NCI-H2196 treated with DMSO at 0.1 percent for 48 hours (cell line): ENCODE results near the gene GDPGP1.

Experiments
- DNase-seq: peaks from one replicate; lab custom pipeline; 2025; ENCODE audit not compliant: unreplicated experiment; lab: John Stamatoyannopoulos, UW

The GDPGP1 gene

DNA sequence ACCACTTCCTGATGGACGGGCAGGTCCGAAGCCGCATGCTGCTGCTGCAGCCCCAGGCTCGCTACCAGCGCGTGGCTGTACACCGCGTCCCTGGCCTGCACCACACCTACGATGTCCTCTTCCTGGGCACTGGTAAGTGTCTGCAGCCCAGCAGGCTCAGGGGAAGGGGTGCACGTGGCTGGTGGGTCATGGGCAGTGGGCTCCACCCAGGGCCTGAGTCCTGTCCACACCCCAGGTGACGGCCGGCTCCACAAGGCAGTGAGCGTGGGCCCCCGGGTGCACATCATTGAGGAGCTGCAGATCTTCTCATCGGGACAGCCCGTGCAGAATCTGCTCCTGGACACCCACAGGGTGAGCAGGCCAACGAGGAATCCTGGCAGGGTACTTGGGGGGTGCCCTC, 9.0 kb upstream of the GDPGP1 start:
- no peak for DNase-seq

DNA sequence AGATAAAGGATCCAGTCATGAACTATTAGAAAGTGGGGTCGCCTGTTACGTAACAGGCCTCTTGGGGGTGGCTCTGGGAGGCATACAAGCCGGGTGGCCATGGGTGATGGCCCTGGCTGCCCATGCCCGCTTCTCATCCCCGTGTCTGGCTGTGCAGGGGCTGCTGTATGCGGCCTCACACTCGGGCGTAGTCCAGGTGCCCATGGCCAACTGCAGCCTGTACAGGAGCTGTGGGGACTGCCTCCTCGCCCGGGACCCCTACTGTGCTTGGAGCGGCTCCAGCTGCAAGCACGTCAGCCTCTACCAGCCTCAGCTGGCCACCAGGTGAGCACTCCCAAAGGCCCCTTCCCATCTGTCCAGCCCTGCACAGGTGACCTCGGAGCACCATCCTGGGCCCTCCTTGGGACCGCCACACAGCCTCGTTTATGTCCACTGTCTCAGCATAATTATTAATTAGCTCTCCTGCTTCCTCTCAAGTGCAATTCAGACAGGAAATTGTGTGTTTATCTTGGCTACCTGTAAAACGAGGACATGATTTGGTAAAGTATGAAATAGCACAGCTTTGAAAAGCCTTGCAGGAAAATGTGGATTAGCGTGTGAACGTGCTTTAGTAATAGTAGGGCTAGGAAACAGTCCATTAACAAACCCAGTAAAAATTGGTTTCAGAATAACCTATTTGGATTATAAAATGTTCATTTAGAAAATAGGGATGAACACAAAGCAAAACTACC, 8.3 kb upstream of the GDPGP1 start:
- no peak for DNase-seq

DNA sequence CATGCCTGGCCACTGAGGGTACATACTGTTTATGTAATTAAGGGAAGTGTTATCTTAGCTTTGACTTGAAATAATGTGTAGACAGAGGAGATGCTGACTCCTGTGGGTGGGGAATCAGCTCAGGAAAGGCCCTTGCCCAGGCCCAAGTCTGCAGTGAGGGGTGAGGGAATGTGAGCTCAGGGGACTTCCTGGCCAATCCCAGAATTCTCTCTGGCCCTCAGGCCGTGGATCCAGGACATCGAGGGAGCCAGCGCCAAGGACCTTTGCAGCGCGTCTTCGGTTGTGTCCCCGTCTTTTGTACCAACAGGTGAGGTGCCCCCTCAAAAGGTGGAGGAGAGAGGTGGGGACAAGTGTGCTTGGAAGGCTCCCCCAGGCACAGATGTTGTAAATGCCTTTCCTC, 6.7 kb upstream of the GDPGP1 start:
- DNase-seq: no peak

DNA sequence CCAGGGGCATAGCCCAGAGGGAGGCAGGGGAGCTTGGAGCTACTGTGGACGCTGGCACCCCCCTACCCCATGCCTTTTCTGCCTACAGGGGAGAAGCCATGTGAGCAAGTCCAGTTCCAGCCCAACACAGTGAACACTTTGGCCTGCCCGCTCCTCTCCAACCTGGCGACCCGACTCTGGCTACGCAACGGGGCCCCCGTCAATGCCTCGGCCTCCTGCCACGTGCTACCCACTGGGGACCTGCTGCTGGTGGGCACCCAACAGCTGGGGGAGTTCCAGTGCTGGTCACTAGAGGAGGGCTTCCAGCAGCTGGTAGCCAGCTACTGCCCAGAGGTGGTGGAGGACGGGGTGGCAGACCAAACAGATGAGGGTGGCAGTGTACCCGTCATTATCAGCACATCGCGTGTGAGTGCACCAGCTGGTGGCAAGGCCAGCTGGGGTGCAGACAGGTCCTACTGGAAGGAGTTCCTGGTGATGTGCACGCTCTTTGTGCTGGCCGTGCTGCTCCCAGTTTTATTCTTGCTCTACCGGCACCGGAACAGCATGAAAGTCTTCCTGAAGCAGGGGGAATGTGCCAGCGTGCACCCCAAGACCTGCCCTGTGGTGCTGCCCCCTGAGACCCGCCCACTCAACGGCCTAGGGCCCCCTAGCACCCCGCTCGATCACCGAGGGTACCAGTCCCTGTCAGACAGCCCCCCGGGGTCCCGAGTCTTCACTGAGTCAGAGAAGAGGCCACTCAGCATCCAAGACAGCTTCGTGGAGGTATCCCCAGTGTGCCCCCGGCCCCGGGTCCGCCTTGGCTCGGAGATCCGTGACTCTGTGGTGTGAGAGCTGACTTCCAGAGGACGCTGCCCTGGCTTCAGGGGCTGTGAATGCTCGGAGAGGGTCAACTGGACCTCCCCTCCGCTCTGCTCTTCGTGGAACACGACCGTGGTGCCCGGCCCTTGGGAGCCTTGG, 5.9 kb upstream of the GDPGP1 start:
- no peak for DNase-seq

DNA sequence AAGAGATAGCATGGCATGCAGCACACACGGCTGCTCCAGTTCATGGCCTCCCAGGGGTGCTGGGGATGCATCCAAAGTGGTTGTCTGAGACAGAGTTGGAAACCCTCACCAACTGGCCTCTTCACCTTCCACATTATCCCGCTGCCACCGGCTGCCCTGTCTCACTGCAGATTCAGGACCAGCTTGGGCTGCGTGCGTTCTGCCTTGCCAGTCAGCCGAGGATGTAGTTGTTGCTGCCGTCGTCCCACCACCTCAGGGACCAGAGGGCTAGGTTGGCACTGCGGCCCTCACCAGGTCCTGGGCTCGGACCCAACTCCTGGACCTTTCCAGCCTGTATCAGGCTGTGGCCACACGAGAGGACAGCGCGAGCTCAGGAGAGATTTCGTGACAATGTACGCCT, 5.0 kb upstream of the GDPGP1 start:
- no peak for DNase-seq

DNA sequence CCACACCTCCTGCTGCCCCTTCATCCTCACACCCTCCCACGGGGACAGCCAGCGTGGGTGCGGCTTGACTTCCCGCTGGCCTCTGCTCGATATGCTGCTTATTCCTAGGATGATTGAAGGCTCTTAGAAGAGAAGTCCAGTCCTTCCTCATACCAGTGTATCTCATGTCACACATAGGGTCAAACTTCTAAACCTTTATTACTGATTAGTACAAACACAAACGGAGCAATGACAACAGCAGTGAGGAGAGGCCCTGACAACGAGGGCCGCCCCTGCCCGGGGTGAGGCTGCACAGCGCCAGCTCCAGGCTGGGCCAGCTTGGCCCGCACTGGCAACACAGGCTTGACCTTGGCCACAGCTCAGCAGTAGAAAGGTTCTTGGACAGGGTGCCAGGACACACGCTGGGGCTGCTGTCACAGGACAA, 3.9 kb upstream of the GDPGP1 start:
- DNase-seq: no peak

DNA sequence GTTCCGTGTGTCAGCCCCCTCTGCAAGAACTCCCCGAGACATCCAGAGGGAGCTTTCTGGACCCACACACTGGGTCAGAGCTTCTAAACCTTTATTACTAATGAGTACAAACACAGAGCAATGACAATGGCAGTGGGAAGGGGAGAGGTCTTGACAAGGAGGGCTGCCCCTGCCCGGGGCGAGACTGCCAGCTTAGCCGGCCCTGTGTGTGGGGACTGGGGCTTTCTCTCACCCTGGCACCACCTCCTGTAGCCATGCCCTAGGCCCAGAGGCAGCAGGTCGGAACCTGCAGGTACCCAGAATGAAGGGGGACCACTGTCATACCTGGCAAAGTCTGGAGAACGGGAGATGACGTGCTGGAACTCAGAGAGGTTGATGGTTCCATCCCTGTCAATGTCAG, 3.4 kb upstream of the GDPGP1 start:
- no peak for DNase-seq

DNA sequence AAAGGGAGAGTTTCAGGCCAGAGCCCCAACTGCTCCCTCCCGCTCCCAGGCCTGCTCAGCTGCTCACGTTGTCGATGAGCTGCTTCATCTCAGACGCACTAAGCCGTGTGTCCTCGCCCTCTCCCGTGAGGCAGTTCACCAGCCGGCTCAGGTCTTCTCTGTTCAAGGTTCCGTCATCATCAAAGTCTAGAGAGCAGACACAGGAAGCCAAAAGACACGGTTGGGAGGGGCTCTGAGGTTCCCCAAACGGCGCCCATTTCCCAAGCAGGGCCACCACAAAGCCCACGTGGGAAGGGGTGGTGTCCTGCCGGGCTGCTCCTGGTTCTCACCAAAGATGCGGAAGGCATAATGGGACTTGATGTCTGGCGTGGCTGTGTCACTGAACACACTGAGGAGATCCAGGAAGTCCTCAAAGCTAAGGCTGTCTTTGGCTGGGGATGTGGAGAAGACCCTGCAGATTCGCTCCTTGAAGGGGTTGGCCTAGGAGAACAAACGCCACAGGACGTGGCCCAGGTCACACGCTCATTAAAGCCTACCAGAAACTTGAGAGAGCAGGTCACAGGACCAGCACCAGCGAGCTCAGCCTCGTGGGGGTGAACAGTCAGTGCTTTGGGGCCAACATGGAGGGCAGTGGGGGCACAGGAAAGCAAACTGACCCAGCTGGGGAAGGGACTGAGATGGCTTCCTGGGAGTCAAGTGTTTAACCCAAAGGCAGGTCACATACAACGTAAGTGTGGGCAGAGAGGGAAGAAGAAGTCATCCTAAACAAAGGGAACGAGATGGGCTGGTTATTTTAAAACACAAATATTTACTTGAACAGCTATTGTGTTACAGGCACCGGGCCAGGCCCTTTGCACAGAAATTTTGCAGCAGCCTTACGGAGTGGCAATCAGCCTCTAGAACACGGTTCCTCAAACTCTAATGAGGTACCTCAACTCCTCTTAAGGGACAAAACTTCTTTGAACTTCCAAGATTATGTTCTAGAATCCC, 2.7 kb upstream of the GDPGP1 start:
- no peak for DNase-seq

DNA sequence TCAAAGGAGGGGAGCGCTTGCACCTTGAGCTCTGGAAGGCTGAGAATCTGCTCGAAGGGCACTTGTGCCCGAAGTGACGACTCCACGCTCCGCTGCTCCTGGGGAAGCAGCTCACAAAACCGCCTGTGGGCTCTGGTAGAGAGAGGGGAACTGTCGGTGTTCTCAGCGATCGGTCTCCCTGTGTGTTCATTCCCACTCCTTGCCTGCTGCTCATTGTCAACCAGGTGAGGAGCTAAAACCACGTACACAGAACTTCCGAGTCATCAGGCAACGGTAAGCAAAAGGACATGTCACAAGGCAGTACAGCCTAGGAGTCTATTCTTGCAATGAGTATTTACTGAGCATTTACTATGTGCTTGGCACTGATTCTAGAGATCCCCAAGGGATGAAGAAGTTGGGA, 1.8 kb upstream of the GDPGP1 start:
- no peak for DNase-seq

DNA sequence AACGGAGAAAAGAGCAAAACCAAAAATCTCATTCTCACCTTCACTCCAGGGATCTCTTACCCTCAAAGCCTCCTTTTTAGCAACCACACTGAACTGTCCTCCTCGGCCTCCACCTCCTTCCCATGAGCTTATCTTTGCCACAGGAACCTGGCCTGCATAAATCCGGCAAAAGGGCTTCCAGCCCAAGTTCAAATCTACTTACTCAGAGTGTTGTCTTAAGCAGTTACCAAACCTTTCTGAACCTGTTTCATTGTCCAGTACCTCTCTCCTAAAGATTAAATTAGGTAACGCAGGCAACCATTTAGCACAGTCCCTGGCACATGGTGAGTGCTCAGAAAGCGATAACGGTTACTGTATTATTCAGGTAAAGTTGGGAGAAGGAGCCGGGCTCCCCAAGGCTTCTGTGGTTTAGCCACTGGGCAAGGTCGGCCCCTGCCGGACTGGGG, 1.0 kb upstream of the GDPGP1 start:
- no peak for DNase-seq

DNA sequence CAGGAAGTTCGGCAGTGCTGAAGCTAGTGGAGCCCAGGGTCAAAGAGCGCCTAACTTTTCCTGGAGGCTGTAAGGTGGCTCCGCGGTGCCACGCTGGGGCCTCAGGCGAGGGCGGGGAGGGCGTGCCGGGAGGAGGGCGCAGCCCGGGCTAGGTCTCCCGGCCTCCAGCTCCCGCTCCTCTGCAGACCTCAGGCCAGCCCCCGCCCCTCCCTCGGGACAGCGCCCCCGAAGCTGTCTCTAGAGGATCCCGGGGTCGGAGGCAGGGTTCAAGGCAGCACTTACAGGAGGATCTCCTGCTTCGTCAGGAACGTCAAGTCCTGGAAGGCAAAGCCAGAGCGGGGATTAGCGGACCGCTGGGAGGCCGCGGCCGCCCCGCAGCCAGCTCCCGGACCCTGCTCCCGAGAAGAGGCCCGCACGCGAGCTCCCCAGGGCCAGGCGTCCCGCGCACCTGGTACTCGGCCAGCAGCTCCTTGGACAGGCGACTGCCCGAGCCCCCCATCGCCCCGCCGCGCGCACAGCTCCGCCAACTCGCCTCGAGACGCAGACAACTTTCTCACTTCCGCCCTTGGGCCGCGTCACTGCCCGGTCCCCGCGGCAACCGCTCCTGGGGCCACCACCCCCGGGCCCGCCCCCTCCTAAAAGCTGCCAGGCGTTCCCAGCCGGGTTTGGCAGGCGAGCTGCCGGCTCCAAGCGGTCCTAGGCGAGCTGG, 468 bp upstream of the GDPGP1 start, which contains the start of gene CIB1:
Gene CIB1 (minus strand): TSS at position 555 of the 709 bp plus-strand sequence. CDS start 56 bp downstream, at position 499.
- DNase-seq: peak; percentile 82

DNA sequence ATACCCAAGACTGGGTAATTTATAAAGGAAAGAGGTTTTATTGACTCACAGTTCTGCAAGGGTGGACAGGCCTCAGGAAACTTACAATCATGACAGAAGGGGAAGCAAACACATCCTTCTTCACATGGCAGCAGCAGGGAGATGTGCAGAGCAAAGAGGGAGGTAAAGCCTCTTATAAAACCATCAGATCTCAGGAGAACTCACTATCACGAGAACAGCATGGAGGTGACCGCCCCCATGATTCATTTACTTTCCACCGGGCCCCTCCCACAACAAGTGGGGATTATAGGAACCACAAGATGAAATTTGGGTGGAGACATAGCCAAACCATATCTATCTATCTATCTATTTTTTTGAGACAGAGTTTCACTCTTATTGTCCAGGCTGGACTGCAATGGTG, 5.4 kb downstream of the GDPGP1 start:
- DNase-seq: no peak

DNA sequence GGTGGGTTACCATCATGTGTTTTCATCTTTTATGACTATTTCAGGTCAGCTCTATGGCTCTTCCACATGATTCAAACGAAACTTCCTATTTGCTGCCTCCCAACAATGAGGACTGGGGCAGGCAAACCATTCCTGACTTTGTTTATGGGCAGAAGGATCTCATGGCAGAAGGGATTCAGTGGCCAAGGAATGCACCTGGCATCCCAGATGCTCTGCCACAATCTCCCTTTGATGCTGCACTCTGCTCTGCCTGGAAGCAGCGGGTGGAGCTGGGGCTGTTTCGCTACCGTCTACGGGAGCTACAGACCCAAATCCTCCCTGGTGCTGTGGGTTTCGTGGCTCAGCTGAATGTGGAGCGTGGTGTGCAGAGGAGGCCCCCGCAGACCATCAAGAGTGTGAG, 6.8 kb downstream of the GDPGP1 start:
- DNase-seq: no peak

DNA sequence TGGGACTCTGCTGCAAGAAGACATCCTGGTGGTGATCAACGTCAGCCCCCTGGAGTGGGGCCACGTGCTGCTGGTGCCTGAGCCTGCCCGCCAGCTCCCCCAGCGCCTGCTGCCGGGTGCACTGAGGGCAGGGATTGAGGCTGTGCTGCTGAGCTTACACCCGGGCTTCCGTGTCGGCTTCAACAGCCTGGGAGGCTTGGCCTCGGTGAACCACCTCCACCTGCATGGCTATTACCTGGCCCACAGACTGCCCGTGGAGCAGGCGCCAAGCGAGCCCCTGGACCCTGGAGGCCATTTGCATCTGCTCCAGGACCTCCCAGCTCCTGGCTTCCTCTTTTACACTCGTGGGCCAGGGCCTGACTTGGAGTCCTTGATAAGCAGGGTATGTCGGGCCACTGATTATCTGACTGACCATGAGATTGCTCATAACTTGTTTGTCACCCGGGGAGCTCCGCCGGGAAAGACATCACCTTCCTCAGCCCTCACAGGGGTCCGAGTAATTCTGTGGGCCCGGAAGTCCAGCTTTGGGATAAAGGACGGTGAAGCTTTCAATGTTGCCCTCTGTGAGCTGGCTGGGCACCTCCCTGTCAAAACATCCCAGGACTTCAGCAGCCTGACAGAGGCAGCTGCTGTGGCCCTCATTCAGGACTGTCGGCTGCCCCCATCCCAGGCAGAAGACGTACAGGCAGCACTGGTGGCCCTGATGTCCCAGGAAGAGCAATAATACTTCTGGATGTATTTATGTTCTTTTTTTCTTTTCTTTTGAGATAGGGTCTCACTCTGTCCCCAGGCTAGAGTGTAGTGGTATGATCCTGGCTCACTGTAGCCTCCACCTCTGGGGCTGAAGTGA, 7.6 kb downstream of the GDPGP1 start:
- DNase-seq: no peak

DNA sequence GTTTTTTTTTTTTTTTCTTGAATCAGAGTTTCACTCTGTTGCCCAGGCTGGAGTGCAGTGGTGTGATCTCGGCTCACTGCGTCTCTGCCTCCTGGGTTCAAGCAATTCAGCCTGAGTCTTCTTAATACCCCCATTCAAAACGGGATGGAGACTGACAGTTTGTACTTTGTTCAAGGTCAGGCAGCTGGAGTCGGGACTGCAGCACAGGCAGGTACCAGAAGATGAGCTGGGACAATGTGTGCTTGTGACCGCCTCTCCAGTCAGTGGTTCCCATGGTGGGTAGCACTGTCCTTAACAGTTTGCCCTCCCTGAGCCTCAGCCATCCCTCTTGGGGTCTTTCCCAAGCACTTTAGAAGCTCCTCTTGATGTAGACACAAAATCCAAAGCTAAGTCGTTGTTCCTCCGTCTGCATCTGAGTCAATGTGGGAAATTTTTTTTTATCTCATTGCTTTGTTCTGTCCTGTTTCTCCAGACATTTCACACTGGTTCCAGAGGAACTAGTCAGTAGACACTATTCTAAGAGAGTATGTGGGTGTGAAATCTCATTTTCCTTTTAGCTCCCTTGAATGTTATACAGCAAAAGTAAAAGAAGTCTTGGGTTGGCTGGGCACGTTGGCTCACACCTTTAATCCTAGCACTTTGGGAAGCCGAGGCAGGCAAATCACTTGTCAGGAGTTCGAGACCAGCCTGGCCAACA, 10.1 kb downstream of the GDPGP1 start:
- DNase-seq: no peak

DNA sequence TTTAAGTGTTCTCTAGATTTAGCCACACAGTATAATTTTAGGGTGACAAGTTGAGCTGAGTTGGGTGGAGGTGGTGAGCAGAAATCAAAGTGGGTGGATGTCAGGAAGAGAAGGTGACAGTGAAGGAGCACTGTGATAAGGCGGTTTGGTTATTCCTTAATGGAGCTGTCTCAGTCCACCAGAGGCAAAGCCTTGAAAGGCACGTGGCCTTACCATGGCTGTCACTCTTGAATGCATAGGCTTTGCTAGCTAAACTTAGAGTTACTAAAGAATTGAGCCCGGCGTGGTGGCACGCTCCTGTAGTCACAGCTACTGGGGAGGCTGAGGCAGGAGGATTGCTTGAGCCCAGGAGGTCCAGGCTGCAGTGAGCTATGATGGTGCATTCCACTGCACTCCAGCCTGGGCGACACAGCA, 14.8 kb downstream of the GDPGP1 start:
- DNase-seq: no peak

DNA sequence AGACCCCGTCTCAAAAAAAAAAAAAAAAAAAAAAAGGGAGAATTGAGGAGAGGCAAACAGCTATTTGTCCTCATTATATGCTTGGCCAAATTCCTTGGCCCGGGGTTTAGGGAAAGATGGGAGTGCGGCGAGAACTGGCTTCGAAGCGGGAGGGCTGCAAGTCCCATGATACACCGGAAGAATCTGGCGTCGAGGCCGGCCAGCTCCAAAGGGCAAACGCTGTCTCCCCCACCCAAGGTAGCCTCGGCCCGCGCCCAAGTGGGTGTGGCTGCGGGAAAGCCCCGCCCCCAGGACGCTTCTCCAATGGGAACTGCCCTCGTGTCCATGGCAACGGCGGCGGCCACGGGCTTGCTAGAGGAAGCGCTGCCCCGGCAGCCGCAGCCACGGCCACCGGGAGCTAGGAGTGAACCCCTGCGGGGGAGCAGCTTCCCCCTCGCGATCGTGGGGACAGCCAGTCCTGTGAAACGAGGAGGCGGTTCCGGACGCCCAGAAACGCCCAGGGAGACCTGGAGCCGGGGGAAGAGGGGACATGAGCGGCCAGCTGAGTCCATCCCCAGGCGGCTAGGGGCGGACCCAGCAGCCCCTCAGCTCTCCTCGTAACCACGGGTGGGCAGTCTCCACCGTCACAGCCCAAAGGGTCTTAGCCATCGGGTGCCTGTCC, 15.3 kb downstream of the GDPGP1 start, which contains the start of gene TTLL13:
Gene TTLL13 (plus strand): TSS at position 354 of the 661 bp plus-strand sequence. CDS start 1,075 bp downstream, outside the sequence.
- DNase-seq: peak; percentile 75

DNA sequence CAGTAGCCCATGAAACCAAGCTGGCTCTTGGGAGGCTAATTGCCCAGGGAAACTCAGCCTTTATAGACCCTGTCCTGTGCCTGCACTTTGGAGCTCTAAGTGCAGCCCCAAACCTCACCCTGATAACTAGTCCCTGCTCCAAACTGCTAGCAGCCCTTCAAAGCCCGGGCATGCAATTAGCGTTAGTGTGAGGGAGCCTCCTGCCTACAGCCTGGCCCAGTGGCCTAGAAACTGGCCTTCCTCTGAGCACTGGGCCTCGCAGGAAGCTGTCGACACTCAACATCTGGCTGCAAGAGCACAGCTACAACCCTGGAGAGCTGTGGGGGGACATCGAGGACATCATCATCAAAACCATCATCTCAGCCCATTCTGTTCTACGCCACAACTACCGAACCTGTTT, 23.8 kb downstream of the GDPGP1 start:
- no peak for DNase-seq
